ENCODE data around the gene INVS.

Gene INVS, protein sequence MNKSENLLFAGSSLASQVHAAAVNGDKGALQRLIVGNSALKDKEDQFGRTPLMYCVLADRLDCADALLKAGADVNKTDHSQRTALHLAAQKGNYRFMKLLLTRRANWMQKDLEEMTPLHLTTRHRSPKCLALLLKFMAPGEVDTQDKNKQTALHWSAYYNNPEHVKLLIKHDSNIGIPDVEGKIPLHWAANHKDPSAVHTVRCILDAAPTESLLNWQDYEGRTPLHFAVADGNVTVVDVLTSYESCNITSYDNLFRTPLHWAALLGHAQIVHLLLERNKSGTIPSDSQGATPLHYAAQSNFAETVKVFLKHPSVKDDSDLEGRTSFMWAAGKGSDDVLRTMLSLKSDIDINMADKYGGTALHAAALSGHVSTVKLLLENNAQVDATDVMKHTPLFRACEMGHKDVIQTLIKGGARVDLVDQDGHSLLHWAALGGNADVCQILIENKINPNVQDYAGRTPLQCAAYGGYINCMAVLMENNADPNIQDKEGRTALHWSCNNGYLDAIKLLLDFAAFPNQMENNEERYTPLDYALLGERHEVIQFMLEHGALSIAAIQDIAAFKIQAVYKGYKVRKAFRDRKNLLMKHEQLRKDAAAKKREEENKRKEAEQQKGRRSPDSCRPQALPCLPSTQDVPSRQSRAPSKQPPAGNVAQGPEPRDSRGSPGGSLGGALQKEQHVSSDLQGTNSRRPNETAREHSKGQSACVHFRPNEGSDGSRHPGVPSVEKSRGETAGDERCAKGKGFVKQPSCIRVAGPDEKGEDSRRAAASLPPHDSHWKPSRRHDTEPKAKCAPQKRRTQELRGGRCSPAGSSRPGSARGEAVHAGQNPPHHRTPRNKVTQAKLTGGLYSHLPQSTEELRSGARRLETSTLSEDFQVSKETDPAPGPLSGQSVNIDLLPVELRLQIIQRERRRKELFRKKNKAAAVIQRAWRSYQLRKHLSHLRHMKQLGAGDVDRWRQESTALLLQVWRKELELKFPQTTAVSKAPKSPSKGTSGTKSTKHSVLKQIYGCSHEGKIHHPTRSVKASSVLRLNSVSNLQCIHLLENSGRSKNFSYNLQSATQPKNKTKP

DNA sequence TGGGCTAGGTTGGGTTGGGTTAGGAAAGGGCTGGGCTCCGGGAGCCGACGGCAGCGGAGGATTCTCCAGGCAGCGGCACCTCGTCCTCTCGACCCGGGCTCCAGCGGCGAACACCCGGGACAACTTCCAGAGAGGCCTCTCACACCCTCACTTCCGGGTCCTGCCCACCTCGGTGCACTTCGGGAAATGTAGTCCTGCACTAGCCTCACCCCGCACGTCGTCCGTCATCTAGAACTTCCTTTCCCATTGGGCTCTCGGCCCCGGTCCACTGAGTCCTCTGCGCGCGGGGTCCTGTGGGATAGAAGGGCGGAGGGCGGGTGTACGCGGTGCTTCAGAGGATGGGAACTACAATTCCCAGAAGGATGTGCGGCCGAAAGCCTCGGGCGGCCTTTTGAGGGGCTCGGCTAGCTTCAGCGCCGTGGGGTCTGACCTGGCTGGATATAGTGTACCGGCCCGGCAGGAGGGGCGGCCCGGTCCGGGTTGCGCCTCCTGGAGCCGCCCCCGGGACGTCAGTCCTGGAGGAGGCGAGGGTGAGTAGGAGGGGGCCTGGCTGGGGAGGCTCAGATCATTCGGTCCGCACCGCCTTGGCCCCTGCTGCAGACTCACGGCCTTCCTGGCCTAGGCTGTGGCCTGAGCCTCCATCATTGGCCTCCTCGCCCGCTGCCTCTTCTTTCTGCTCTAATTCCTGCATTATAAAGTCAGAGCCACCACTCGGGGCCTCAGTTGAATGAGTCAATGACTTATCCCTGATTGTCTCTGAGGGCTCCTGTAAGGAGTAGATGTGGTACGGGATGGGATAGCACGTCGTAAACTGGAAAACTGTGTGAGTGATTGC lies at the start of gene INVS, which contains the start of gene ERP44:
Gene INVS (plus strand): TSS at position 357 of the 835 bp plus-strand sequence. CDS start 5,279 bp downstream, outside the sequence.
Gene ERP44 (minus strand): TSS at position 114 of the 835 bp plus-strand sequence. CDS start 160 bp downstream, outside the sequence.
- DNase-seq, result peak; percentile 96
- H3K4me3 Mint-ChIP-seq, result peak within 1 kb of the TSS; percentile 98
- H3K9me3 Mint-ChIP-seq, result no peaks in the 10 kb centered on the region
- TF ChIP-seq CTCF (IDR thresholded peaks at IDR 0.05), result no peak
- no peaks in the 10 kb centered on the region for H3K36me3 Mint-ChIP-seq (ENCODE audit: low read depth)
- H3K27ac Mint-ChIP-seq, result peak within 1 kb of the TSS; percentile 99
- H3K27me3 Mint-ChIP-seq (ENCODE audit: low read depth, poor library complexity), result no peaks in the 10 kb centered on the region
- H3K4me1 Mint-ChIP-seq, result peaks cover 28% of the 10 kb centered on the region

GRCh38 chr9:100049551-100049950 lies 49.5 kb upstream of the INVS start:
- Mint-ChIP-seq H3K4me1 (no peaks in the 10 kb centered on the region), H3K4me3 (no peak overlapping the region), H3K27me3 (ENCODE audit: low read depth, poor library complexity) (no peaks in the 10 kb centered on the region), H3K9me3 (no peaks in the 10 kb centered on the region), H3K27ac (no peak overlapping the region), H3K36me3 (ENCODE audit: low read depth) (peaks cover 36% of the 10 kb centered on the region)
- DNase-seq, result no peak
- no peak for TF ChIP-seq CTCF (IDR thresholded peaks at IDR 0.05)

DNA sequence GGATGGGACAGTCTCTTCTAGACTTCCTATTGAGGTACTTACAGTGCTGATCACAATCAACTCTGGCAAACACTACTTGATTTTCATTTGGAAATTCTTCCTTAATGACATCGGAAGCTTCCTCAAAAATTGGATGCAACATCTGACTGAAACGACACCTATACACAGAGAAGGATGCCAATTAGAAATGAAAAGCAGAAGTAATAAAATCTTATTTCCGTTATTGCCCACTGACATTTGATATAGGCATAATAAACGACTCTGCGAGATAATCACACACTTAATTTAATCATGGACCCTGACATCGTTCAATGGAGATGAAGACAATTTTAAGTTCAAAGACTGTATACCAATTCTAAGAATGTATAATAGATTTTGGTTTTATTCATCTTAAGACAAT lies 46.7 kb upstream of the INVS start:
- Mint-ChIP-seq H3K4me3 (no peak overlapping the region), H3K27ac (no peak overlapping the region), H3K27me3 (ENCODE audit: low read depth, poor library complexity) (no peaks in the 10 kb centered on the region), H3K36me3 (ENCODE audit: low read depth) (peaks cover 17% of the 10 kb centered on the region), H3K4me1 (no peaks in the 10 kb centered on the region), H3K9me3 (no peaks in the 10 kb centered on the region)
- no peak for DNase-seq
- no peak for TF ChIP-seq CTCF (IDR thresholded peaks at IDR 0.05)

DNA sequence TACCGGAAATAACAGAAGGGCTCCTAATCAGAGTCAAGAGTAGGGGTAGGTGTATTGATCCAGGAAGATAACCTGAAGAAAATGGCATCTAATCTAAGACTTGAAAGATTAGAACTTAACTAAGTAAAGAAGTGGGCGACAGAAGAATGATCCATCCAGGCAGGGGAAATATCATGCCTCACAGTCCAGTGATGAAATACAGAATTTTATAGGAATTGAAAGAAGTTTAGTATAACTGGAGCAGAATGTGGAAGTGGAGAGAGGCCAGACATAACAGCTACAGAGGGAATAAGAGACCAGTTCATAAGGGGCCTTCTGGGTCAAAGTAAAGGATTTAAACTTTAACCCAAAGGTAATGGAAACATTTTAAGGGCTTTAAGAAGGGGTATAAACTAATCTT lies 42.5 kb upstream of the INVS start:
- H3K9me3 Mint-ChIP-seq, result no peaks in the 10 kb centered on the region
- TF ChIP-seq CTCF (IDR thresholded peaks at IDR 0.05), result no peak
- no peaks in the 10 kb centered on the region for H3K4me1 Mint-ChIP-seq

GRCh38 chr9:100057624-100058023 lies 41.4 kb upstream of the INVS start:
- Mint-ChIP-seq H3K27me3 (ENCODE audit: low read depth, poor library complexity) (no peaks in the 10 kb centered on the region), H3K9me3 (no peaks in the 10 kb centered on the region), H3K36me3 (ENCODE audit: low read depth) (peaks cover 5% of the 10 kb centered on the region), H3K27ac (no peak overlapping the region), H3K4me3 (no peak overlapping the region), H3K4me1 (no peaks in the 10 kb centered on the region)
- TF ChIP-seq CTCF (IDR thresholded peaks at IDR 0.05), result no peak
- DNase-seq, result no peak

More for the DNA sequence above, 42.5 kb upstream of the INVS start:
- DNase-seq, result no peak
- Mint-ChIP-seq H3K27me3 (ENCODE audit: low read depth, poor library complexity) (no peaks in the 10 kb centered on the region), H3K27ac (no peak overlapping the region), H3K36me3 (ENCODE audit: low read depth) (peaks cover 6% of the 10 kb centered on the region), H3K4me3 (no peak overlapping the region)

Data from nephron progenitor cell (in vitro differentiated cells).